Pericardium fibroblast (primary cell): ENCODE measurements around the gene WIPF1. TPM values are rescaled to one million over a fixed set of nuclear protein-coding genes. Genes with fewer than 3 reads are reported as not detected.

Experiments used
- total RNA-seq: library from RNA; depleted of rRNA; stranded (reverse); fragments of >200 nt; gene quantifications from 2 replicates; pipeline ENCODE4 v1.2.3, GENCODE V29; 2015

Gene WIPF1, protein sequence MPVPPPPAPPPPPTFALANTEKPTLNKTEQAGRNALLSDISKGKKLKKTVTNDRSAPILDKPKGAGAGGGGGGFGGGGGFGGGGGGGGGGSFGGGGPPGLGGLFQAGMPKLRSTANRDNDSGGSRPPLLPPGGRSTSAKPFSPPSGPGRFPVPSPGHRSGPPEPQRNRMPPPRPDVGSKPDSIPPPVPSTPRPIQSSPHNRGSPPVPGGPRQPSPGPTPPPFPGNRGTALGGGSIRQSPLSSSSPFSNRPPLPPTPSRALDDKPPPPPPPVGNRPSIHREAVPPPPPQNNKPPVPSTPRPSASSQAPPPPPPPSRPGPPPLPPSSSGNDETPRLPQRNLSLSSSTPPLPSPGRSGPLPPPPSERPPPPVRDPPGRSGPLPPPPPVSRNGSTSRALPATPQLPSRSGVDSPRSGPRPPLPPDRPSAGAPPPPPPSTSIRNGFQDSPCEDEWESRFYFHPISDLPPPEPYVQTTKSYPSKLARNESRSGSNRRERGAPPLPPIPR
- total RNA-seq: 6.1 and 11.7 TPM in 2 replicates

DNA sequence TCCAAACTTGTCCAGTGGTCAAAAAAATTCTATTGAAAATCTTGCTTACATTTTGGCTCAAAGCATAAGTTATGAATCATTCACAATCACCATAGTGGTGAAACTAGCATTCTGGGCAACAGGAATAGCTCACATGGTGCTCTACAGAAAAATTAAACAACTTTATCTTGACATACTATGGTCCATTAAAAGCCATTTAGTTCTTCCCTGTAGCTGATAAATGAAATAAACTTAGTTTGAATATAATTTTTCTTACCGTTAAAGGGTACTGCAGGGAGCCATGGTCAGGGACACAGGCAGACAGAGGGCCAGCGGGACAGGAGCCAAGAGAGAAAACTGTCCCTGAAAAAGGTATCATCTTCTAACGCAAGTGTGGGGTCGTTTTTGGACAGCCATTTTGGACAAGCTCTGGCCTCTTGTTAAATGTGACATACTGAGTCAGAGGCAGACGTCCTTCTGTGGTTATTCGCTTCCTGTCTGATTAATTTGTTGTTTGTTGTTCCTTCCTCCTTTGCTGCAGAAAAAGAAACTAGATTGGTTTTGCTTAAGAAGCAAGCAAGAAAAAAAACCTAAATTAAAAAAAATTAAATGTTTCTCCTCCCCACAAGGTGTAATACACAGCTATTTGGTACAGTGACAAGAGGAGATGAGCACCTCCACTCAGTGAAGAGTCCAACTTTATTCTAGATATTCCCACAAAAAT lies at the start of gene WIPF1:
WIPF1 (minus strand) TSS at position 460 of the 703 bp plus-strand sequence. CDS start 12,231 bp downstream, outside the sequence.

Other genes with a start within 250 kb of the WIPF1 start
- 9.4 and 9.9 TPM in 2 replicates for gene SCRN3, start 202.1 kb downstream of the WIPF1 start, total RNA-seq
- gene GPR155, start 110.8 kb downstream of the WIPF1 start, total RNA-seq: 1.2 and 3.4 TPM in 2 replicates
- 0.77 TPM in 1 of 2 replicates, not detected in the other for gene CHRNA1, start 166.7 kb upstream of the WIPF1 start, total RNA-seq